Neural crest cell (in vitro differentiated cells): ENCODE measurements around the gene FBXW11. TPM values are rescaled to one million over a fixed set of nuclear protein-coding genes. Genes with fewer than 3 reads are reported as not detected.

Source experiments
- DNase-seq: peaks from one replicate; pipeline ENCODE4 v3.0.0; 2021; ENCODE audit warnings: low read depth, mixed read lengths, low spot score
- H3K27ac Mint-ChIP-seq: one replicate; pipeline ENCODE4 v1.8.0; 2021; ENCODE audit warnings: mild to moderate bottlenecking, mixed read lengths; ENCODE audit not compliant: unreplicated experiment
- H3K27me3 Mint-ChIP-seq: 2 replicates; pipeline ENCODE4 v1.8.0; 2021; ENCODE audit warnings: low read depth, mild to moderate bottlenecking, mixed read lengths
- H3K36me3 Mint-ChIP-seq: 2 replicates; pipeline ENCODE4 v1.8.0; 2021; ENCODE audit warnings: low read depth, mild to moderate bottlenecking, mixed read lengths
- H3K4me1 Mint-ChIP-seq: 2 replicates; pipeline ENCODE4 v1.8.0; 2021; ENCODE audit warnings: mixed read lengths
- H3K4me3 Mint-ChIP-seq: one replicate; pipeline ENCODE4 v1.8.0; 2021; ENCODE audit warnings: mild to moderate bottlenecking, mixed read lengths
- H3K9me3 Mint-ChIP-seq: 2 replicates; pipeline ENCODE4 v1.8.0; 2021; ENCODE audit warnings: mixed read lengths
- total RNA-seq: library from RNA; stranded (reverse); gene quantifications from 2 replicates; pipeline ENCODE4 v1.2.1, GENCODE V29; 2021
- TF ChIP-seq, protein P1 (sequence below): fragments of 200-600 bp; sonication (generic); conservative IDR thresholded peaks from 2 replicates; pipeline ENCODE4 v1.5.0; 2021; ENCODE audit warnings: antibody characterized with exemption, mild to moderate bottlenecking

Gene FBXW11
- total RNA-seq, 1 donor from 2014 or later: 66.6 TPM

DNA sequence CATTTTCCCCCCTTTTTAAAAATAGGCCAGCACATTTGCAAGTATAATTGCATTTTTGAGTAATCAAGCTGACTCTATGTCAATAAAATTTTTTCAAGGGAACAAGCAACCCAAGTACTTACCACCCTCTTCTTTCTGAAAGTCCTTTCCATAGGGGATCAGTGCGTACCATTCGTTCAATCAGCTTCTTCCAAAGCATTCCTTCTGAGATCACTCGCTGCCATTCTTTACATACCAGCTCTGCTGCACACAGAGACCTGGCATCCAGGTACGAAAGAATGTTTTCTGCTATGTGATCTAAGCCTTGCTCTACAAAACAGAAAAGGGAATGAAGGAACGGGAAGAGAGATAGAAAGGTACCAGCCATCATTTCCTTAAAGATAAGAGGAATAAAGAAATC lies 106.6 kb downstream of the FBXW11 start:
- no peaks in the 10 kb centered on the region for H3K9me3 Mint-ChIP-seq
- no peak overlapping the region for H3K4me3 Mint-ChIP-seq
- H3K27ac Mint-ChIP-seq: peak overlapping the region; percentile 57
- H3K27me3 Mint-ChIP-seq: no peaks in the 10 kb centered on the region
- TF ChIP-seq, protein P1, sequence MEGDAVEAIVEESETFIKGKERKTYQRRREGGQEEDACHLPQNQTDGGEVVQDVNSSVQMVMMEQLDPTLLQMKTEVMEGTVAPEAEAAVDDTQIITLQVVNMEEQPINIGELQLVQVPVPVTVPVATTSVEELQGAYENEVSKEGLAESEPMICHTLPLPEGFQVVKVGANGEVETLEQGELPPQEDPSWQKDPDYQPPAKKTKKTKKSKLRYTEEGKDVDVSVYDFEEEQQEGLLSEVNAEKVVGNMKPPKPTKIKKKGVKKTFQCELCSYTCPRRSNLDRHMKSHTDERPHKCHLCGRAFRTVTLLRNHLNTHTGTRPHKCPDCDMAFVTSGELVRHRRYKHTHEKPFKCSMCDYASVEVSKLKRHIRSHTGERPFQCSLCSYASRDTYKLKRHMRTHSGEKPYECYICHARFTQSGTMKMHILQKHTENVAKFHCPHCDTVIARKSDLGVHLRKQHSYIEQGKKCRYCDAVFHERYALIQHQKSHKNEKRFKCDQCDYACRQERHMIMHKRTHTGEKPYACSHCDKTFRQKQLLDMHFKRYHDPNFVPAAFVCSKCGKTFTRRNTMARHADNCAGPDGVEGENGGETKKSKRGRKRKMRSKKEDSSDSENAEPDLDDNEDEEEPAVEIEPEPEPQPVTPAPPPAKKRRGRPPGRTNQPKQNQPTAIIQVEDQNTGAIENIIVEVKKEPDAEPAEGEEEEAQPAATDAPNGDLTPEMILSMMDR: no peak
- no peaks in the 10 kb centered on the region for H3K4me1 Mint-ChIP-seq
- DNase-seq: no peak
- H3K36me3 Mint-ChIP-seq: peaks cover 2% of the 10 kb centered on the region

DNA sequence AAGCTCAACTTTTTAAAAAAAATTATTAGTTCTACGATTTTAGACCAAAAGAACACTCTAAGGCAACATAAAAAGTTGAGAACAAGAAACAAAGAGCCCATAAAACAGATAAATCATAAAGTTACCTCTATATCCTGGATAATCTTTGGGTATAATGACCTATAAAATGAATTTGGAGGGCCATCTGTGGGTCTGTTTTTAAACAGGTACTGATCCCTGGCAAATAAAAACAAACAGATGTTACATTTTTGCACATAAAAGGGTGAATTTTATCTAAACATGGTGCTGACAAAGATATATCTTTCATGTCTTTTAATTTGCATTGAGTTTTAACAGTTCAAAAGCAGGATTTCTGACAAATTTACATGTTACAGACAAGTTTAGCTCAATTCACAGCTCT lies 107.6 kb downstream of the FBXW11 start:
- no peaks in the 10 kb centered on the region for H3K9me3 Mint-ChIP-seq
- no peaks in the 10 kb centered on the region for H3K4me1 Mint-ChIP-seq
- no peak for DNase-seq
- TF ChIP-seq, protein P1: no peak
- no peaks in the 10 kb centered on the region for H3K27me3 Mint-ChIP-seq
- H3K4me3 Mint-ChIP-seq: no peak overlapping the region
- H3K36me3 Mint-ChIP-seq: peaks cover 2% of the 10 kb centered on the region
- H3K27ac Mint-ChIP-seq: no peak overlapping the region

DNA sequence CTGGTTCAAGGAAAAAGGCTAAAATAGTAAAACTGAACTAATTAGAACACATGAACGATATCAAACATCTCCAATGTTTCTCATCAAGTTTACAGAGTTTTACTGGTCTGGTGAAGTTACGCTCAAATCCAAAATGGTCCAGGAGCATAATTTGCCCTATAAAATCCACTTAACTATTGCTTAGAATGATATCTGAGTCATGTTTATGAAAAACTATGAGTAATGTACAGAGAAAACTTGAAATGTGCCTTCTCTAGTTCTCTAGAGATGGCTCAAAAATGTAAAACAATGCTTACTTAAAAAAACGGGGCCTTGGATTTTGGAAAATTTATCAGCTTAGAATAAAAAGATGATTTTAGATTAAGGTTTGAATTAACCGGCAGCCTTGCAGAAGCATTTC lies 108.1 kb downstream of the FBXW11 start:
- Mint-ChIP-seq H3K4me1 (no peaks in the 10 kb centered on the region), H3K36me3 (peaks cover 2% of the 10 kb centered on the region), H3K4me3 (no peak overlapping the region), H3K9me3 (no peaks in the 10 kb centered on the region), H3K27me3 (no peaks in the 10 kb centered on the region), H3K27ac (no peak overlapping the region)
- TF ChIP-seq, protein P1: no peak
- DNase-seq: no peak

DNA sequence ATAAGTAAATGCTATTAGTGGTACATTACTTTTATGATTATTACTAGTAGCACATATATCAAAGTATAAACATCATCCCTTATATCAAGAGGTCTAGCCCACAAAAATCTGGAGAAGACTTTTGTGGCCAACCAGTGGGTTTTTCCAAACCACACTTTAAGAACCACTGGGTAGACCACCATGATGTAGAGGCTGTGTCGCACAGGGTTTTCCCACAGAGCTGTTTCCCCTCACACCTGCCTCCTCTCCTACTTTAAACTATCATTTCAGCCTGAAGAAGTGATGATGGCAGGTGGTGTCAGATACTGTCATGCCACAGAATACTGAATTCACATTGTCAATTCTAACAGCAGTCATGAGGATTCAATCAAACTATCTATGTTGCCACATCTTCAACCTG lies 109.2 kb downstream of the FBXW11 start:
- no peak for DNase-seq
- Mint-ChIP-seq H3K36me3 (peaks cover 2% of the 10 kb centered on the region), H3K9me3 (no peaks in the 10 kb centered on the region), H3K27me3 (no peaks in the 10 kb centered on the region), H3K4me1 (no peaks in the 10 kb centered on the region), H3K27ac (no peak overlapping the region), H3K4me3 (no peak overlapping the region)
- TF ChIP-seq, protein P1: no peak

DNA sequence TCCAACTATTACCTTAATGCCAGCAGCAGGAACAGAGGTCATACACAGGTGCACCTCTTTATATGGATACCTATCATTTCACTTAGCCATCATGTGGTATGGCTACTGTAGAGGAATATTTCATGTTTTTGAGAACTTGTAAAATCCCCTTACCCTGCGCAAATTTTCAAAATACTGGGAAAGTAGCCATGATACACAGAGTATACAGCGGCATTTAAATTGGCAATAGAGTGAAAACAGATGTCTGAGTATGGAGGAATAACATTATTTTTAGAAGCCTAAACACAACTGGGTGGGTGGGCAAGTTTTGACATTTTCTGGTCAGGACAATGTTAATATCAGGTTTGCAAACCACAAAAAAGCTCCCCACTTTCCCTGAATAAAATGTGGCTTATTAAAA lies 111.4 kb downstream of the FBXW11 start:
- H3K27me3 Mint-ChIP-seq: no peaks in the 10 kb centered on the region
- no peaks in the 10 kb centered on the region for H3K9me3 Mint-ChIP-seq
- no peak overlapping the region for H3K27ac Mint-ChIP-seq
- TF ChIP-seq, protein P1: no peak
- no peaks in the 10 kb centered on the region for H3K4me1 Mint-ChIP-seq
- no peaks in the 10 kb centered on the region for H3K36me3 Mint-ChIP-seq
- H3K4me3 Mint-ChIP-seq: no peak overlapping the region
- DNase-seq: no peak

DNA sequence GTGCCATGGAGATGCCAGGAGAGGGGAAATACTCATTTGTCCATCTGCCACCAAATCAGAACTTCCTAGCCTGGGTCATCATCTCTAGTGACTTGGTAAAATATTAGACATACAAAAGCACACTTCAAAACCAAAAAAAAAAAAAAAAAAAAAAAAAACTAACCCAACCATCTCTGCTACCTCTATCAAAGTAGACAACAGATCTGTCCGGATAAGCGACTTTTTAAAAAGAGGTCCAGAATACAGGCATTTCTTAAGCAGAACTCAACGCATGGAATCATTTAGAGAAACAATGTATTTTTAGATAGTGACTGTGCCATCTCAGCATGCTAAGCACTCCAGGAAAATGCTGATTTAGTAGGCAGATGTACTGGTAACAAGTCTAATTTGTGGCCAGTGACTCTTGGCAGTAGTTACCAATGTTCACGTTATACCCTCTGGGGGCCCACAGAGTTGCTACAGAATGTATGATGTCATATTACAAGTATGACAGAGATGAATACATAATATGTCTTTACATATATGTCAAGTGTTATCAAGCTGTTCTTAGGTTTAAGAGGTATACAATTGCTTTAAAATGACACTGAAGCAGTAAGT lies 113.0 kb downstream of the FBXW11 start:
- Mint-ChIP-seq H3K4me1 (no peaks in the 10 kb centered on the region), H3K4me3 (no peak overlapping the region), H3K27me3 (no peaks in the 10 kb centered on the region), H3K36me3 (no peaks in the 10 kb centered on the region), H3K27ac (no peak overlapping the region), H3K9me3 (no peaks in the 10 kb centered on the region)
- TF ChIP-seq, protein P1: no peak
- no peak for DNase-seq
